NB4 (cell line): Measurements from ENCODE around the gene CTNNA2.
"Not testable (repeated sequence)": the region's sequence is repeated elsewhere in the genome, so short reads cannot be mapped to it uniquely, and the experiment has no call there.

Source experiments
- DNase-seq: peaks from one replicate; pipeline ENCODE4 v3.0.0; 2010; ENCODE audit warnings: low read depth
- H3K4me3 ChIP-seq: one replicate; pipeline ENCODE4 v1.5.1; 2011; ENCODE audit warnings: mild to moderate bottlenecking, low read depth, low read length, moderate library complexity
- CTCF ChIP-seq: IDR thresholded peaks from one replicate; pipeline ENCODE4 v1.5.1; 2012; ENCODE audit warnings: low read depth, low read length
- MYC ChIP-seq: IDR thresholded peaks from 2 replicates; pipeline ENCODE4 v1.6.1; 2011; ENCODE audit warnings: low read depth, low read length
- POLR2A ChIP-seq: IDR thresholded peaks from 2 replicates; pipeline ENCODE4 v1.6.1; 2011; ENCODE audit warnings: mild to moderate bottlenecking; ENCODE audit not compliant: insufficient read length; ENCODE audit errors: extremely low read depth
- TF ChIP-seq, protein P1 (sequence below): IDR thresholded peaks from 2 replicates; pipeline ENCODE4 v1.6.1; 2011; ENCODE audit warnings: low read depth, low read length

CTNNA2 gene

DNA sequence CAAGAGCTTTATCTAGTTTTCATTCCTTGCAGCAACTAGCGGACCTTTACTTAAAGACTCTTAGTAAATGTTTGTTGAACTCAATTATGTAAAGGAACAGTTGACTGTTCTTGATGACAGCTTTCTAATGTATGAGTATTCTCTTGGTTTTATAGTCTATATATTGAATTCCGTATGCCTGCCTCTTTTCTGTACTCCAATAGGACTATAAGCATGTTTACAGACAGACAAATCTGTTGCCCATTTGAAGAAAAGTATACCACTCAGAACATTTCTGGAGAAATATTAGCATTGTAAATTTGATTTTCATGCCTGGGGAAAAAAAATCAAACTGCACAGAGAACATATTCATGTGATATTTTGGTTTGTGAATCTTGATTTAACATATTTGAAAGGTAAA, 682.2 kb downstream of the CTNNA2 start:
- H3K4me3 ChIP-seq: no peak overlapping the region
- TF ChIP-seq MYC: no peak
- TF ChIP-seq, protein P1, sequence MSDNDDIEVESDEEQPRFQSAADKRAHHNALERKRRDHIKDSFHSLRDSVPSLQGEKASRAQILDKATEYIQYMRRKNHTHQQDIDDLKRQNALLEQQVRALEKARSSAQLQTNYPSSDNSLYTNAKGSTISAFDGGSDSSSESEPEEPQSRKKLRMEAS: no peak
- TF ChIP-seq POLR2A: no peak
- TF ChIP-seq CTCF: no peak
- DNase-seq: no peak

DNA sequence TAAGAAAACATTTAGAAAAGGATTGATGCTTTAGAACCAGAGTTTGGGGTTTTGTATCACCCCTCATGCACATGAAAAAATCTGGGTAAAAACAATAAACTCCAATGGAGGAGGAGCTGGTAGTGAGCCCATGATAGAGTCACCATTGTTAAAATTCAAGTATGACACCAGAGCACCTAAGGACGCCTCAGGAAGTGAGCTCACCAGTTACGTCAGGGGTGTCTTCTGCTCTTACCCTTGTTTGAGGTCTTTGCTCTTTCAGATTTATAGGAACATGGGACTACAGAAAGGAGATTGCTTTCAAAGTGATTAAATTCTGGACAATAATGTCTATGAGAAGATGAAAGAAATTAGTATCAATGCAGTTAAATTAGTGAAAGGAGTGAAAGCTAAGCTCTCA, 685.2 kb downstream of the CTNNA2 start:
- TF ChIP-seq, protein P1: no peak
- TF ChIP-seq MYC (no peak), POLR2A (no peak), CTCF (no peak)
- no peak for DNase-seq
- no peak overlapping the region for H3K4me3 ChIP-seq

DNA sequence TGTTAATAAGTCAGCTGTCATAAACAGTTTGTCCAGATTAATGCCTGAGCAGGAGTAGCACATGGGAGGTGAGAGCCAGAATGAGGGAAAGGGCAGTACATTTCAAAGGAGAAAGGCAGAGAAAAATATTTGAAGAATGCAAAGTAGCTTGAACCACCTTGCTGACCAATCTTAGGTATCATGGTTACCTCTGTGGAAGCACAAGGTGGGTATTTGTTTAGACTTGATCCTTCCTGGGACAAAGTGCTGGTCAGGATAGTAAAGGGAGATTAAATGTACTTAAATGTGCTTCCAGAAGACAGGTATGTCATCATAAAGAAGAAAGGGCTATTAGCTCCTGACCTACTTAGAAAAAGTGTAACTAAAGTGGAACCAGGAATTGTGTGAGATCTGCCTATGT, 686.7 kb downstream of the CTNNA2 start:
- H3K4me3 ChIP-seq: no peak overlapping the region
- TF ChIP-seq, protein P1: no peak
- TF ChIP-seq MYC: no peak
- TF ChIP-seq CTCF: no peak
- TF ChIP-seq POLR2A: no peak
- no peak for DNase-seq

- DNase-seq: not testable (repeated sequence)
Measured at GRCh38 chr2:80203929-80204328, 691.1 kb downstream of the CTNNA2 start.

DNA sequence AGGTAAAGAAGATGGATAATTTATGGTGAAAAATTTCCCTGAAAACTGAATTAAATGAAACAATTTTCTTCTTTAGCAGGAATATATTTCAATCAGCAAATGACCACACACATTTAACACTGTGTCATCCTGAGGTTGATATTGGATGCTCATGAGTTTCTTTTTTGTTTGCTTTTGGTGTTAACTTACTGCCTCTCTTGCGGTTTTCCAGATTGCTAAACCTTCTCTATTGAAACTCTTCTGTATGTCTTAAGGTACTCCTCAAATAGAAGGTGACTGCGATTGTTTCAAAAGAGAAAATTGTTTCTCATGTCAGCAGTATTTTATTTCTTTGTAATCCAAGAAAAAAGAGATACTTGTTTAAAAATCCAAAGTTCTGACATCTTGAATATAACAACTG, 692.6 kb downstream of the CTNNA2 start:
- no peak for DNase-seq
- TF ChIP-seq MYC (no peak), CTCF (no peak), POLR2A (no peak)
- TF ChIP-seq, protein P1: no peak
- H3K4me3 ChIP-seq: no peak overlapping the region

More at GRCh38 chr2:80203929-80204328, 691.1 kb downstream of the CTNNA2 start:
- not testable (repeated sequence) for H3K4me3 ChIP-seq

DNA sequence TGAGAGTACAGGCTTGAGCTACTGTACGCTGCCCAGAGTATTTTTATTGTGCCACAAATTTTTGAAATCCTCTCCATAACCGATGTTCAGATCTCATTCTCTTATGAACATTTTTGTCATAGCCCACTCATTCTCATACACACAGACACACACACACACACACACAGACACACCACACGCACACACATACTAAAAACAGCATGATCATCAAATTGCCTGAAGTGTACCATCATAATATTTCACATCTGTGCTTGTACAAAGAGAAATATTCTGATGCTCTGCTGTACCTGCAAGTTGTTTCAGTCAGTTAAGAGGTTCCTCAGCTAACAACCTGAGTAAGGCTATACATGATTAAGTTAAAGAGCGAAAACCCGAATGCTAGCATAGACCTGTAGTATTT, 696.6 kb downstream of the CTNNA2 start:
- DNase-seq: no peak

More for the DNA sequence above, 696.6 kb downstream of the CTNNA2 start:
- TF ChIP-seq POLR2A (no peak), CTCF (no peak), MYC (no peak)
- TF ChIP-seq, protein P1: no peak
- no peak overlapping the region for H3K4me3 ChIP-seq
